GM18498 (cell line): Measurements from ENCODE around the gene B4GALT7.
"Not testable (repeated sequence)": the region's sequence is repeated elsewhere in the genome, so short reads cannot be mapped to it uniquely, and the experiment has no call there.

Experiments
- ATAC-seq: cut with Tn5 transposase; IDR thresholded peaks from one replicate; pipeline ENCODE4 v1.9.1; 2021; ENCODE audit warnings: mild to moderate bottlenecking, moderate library complexity; ENCODE audit not compliant: unreplicated experiment

B4GALT7 gene

DNA sequence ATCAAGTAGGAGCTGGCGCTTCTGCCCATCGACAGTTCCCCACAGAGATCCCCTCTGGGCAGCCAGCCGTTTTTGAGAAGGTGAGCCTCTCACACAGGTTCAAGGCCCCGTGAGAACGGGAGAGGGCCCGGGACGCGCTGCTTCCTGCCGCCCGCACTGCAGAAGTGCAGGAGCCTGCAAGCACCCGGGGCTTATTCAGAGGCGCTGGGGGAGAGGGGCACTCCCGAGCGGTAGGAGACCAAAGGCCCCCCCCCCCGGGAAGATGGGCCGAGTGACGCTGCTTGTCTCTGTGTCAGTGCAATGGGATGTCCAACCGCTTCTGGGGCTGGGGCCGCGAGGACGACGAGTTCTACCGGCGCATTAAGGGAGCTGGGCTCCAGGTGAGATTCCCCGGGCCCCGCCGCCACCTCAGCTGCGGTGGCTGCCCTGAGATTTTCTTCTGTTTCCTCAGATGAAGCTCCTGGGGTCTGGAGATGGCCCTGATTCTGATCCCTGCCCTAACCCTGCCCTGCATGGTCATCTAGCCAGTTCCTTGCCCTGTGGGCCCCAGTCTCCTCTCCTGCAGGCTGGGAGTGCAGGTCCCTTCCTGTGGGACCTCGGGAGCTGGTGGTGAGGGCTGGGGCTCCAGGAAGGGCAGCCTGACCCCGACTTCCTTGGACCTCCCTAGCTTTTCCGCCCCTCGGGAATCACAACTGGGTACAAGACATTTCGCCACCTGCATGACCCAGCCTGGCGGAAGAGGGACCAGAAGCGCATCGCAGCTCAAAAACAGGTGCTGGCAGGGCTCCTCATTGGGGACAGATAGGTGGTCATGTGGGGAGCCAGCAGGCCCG is 8.5 kb downstream of the B4GALT7 start:
- ATAC-seq: no peak

DNA sequence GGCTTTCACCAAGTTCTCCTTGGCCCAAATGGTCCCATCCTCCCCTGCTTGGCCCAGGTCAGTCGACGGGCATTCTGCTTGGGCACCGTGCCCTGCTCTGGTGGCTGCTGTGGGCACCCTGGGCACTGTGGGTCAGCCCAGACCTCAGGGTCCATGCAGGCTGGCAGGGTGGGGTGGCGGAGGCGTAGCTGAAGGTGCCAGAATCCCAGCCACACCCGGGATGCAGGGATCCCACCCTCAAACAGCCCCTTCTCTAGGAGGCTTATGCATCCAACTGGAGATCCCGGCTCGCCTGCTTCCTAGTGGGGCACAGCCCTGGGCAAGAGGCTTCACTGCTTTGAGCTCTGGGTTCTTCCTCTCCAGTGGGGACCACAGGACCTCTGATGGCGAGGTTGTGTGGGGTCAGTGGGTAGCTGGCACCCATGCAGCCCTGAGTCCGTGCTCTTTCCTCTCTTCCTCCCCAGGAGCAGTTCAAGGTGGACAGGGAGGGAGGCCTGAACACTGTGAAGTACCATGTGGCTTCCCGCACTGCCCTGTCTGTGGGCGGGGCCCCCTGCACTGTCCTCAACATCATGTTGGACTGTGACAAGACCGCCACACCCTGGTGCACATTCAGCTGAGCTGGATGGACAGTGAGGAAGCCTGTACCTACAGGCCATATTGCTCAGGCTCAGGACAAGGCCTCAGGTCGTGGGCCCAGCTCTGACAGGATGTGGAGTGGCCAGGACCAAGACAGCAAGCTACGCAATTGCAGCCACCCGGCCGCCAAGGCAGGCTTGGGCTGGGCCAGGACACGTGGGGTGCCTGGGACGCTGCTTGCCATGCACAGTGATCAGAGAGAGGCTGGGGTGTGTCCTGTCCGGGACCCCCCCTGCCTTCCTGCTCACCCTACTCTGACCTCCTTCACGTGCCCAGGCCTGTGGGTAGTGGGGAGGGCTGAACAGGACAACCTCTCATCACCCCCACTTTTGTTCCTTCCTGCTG is 9.4 kb downstream of the B4GALT7 start:
- ATAC-seq: no peak

DNA sequence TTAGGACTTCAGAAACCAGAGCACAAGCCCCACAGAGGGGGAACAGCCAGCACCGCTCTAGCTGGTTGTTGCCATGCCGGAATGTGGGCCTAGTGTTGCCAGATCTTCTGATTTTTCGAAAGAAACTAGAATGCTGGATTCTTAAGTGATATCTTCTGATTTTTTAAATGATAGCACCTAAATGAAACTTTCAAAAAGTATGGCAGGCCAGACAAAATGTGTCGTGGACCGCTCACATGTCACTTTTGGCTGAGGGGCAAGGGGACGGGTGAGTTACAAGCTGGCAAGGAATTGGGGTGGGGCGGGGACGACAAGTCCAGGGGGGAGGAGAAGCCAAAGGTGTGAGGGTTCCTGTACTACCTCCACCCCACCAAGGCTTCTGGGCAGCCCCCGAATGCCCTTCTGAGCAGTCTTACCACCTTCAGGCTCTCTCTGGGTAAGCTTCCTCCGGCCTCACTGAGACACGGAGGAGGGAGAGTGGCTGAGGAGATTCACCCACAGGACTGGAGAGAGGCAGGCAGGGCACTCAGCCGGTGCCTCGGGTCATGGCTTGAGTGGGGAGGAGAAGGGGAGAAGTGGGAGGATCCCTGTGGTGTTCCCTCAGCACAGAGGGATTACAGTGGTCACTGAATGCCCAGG is 10.3 kb downstream of the B4GALT7 start:
- no peak for ATAC-seq

DNA sequence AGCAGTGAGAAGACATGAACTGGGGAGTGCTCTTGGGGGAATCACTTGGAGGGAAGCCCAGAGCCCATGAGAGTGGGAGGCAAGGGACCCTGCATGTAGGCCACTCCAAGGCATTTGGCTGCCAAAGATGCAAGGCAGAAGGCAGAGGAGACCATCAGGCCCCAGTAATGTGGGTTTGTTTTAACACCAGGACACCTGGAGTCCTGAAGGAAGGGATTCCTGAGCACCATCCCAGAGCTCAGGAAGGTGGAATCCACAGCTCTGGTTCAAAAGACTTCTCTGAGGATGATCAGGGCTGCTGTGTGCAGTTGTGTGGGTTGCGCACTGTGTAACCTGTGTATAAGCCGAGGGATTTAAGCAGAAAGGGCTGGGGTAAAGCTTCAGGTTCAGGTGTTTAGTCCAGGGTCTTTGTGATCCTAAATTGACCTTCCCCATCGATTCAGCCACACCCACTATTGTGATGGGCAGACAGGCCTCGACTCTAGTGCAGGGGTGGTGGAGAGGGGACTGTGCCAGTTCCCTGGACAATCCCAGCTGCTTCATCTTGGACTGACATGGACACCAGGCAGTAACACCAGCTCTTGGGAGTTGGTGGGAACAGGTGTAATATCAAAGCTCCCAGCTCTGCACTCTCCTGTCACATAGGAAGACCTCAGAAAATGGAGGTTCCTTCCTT is 11.0 kb downstream of the B4GALT7 start:
- ATAC-seq: no peak

DNA sequence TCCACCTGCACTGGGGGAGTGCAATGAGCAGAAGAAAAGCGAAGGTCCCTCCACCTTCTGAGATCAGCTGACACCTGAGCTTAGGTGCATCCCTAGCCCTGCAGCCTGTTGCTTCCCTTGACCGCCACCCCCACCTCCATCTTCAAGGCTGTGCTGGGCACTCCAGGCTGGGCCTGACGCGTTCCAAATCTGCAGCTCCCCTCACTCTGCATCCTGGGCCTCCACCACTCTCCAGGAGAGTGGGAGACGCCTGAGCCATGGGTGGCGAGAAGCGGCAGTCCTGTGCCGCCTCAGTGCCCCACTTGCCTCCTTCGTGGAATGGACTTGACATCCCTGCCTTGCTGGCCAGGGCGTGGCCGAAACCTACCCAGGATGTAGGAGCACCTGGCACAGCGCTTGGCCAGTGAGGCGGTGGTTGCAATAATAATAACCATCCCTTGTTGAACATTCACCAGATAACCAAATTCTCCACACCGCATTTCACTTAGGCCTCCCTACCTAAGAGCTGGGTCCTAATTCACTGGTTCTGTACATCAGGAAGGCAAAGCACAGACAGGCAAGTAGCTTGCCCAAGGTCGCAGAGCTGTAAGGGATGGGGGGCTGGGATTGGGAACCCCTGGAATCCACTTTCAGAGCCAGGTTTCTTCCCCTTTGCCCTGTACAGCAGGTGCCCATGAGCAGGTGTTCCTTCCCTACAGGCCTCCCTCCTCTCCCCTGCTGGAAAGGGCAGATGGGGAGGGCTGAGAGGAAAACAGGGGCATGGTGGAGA is 11.7 kb downstream of the B4GALT7 start:
- ATAC-seq: no peak

DNA sequence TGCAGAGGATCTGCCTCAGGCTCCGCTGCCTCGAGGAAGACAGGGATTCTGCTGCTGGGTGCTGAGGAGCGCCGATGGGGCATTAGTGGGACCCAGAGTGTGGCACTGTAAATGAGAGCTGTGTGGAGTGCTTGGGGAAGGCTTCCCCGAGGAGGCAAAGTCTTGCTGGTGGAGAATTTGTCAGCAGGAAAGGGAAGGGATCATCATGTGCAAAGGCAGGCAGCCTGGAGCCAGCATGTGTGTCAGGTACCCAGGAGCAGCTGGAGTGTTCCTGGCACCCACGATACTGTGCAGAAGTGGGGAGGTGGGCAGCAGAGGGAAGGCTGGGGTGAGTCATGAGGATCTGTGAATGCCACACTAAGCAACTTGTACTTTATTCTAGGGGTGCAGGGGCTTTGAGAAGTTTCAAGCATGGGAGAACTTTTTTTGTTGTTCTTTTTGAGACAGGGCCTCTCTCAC is 12.3 kb downstream of the B4GALT7 start:
- ATAC-seq: no peak

DNA sequence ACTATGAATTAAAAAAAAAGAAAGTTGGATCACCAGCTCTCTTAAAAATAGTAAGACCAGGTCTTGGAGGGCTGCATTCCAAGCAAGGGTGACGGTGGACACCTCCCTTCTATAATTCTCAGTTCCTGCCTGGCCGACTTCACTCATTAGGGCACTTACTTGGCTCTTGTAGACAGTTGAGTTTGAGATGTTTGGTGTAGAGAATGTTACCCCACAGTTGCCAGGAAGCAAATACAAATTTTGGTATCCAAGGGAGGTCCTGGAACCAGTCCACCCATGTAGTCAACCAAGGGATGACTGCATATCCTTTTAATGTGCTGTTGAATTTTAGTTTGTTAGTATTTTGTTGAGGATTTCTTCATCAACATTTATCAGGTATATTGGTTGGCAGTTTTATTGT is 20.6 kb downstream of the B4GALT7 start:
- no peak for ATAC-seq

DNA sequence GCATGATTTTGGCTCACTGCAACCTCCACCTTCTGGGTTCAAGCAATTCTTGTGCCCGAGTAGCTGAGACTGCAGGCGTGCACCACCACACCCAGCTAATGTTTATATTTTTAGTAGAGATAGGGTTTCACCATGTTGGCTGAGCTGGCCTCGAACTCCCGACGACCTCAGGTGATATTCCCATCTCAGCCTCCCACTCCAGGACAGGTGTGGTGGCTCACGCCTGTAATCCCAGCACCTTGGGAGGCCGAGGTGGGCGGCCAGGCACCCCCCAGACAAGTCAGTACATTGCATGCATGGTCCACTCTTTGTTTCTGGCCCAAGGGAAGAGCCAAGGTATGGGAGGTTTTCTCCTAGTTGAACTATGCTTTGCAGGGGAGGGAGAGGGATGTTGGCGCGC is 24.2 kb downstream of the B4GALT7 start:
- not testable (repeated sequence) for ATAC-seq

DNA sequence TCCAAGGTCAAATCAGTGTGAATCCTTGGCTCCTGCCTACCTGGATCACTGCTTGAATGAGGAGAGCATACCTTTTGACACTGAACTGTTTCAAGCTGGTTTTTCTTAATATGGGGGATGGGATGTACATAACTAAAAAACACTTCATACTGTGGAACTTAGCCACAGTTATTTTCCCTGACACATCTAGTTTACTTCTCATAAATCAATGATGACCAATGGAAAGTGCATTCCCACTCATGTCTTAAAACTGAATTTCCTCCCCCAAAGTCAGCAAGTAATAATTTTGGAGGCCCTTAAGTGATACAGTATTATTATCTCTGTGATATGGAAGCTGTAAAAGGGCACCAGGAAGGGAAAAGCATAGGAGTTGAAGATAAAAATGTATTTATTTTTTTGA is 30.3 kb downstream of the B4GALT7 start:
- ATAC-seq: not testable (repeated sequence)

DNA sequence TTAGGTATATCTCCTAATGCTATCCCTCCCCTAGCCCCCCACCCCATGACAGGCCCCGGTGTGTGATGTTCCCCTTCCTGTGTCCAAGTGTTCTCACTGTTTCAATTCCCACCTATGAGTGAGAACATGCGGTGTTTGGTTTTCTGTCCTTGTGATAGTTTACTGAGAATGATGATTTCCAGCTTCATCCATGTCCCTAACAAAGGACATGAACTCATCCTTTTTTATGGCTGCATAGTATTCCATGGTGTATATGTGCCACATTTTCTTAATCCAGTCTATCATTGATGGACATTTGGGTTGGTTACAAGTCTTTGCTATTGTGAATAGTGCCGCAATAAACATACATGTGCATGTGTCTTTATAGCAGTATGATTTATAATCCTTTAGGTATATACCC is 35.0 kb downstream of the B4GALT7 start:
- ATAC-seq: not testable (repeated sequence)

DNA sequence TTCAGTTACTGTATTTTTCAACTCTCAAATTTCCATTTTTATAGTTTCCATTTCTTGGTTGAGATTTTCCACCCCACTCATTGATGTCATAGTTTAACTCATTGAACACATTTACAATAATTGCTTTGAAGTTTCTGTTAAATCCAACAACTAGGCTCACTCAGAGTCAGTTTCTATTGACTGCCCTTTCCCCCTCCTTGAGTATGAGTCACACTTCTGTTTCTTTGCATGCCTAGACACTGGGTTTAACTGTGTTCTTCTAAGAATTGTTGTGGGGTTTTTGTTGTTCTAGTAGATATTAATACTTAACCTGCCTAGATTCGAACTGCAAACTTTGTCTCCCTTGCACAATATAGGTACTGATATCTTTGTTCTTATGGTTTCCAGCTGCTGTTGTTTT is 45.5 kb downstream of the B4GALT7 start:
- ATAC-seq: not testable (repeated sequence)

DNA sequence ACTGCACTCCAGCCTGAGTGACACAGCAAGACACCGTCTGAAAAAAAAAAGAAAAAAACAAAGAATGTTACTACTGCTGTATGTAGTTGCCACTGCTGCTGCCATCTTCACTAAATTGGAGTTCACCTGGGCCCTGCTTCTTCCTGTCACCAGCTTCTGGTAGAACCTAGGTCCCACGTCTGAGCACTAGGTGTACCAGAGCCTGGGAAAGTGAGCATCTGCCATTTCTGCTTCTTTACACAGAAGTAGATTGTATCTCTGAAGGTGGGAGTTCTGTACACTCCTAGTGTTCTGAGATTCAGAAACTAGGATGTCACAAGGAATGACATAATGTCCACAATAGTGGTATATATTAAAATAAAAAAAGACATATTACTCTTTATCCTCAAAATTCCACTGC is 51.3 kb downstream of the B4GALT7 start:
- not testable (repeated sequence) for ATAC-seq

DNA sequence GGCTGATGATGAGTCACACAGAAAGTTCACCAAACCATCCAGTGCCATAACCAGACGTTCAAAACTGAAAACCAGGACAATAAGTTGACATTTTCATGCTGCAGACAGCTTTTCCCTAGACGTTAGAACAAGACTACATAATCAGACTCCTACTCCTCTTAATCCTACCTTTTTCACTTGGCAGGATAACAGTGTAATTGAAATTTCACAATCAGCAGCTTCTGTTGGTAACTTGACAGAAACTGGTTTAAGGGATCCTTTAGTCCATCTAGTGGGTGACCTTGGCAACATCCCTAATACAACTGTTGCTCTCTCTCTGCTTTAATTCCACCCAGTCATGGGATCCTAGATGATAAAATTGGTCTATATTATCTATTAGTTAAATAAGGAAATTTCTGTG is 57.9 kb downstream of the B4GALT7 start:
- ATAC-seq: not testable (repeated sequence)

DNA sequence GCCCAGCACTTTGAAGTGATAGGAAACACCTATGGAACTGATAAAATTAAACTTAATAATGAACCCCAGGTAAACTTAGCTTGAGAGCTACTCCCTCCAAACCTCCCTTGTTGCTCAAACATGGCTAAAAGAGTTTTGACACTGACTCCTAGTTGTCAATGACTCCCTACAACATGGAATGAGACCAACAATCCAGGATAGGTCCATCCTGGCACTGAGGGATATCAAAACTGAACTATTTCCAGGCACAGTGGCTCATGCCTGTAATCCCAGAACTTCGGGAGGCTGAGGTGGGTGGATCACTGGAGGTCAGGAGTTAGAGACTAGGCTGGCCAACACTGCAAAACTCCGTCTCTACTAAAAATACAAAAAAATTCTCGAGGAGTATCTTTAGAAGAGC is 58.6 kb downstream of the B4GALT7 start:
- ATAC-seq: not testable (repeated sequence)
